Endothelial cell (in vitro differentiated cells): Measurements from ENCODE around the gene CMSS1. TPM values are rescaled to one million over a fixed set of nuclear protein-coding genes. Genes with fewer than 3 reads are reported as not detected.

Experiments
- DNase-seq: peaks from one replicate; pipeline ENCODE4 v3.0.0; 2021; ENCODE audit warnings: low spot score
- H3K27ac Mint-ChIP-seq: one replicate; pipeline ENCODE4 v1.8.0; 2021; ENCODE audit warnings: mixed read lengths, inconsistent platforms; ENCODE audit not compliant: unreplicated experiment
- H3K27me3 Mint-ChIP-seq: one replicate; pipeline ENCODE4 v1.8.0; 2021; ENCODE audit warnings: mild to moderate bottlenecking, moderate library complexity, mixed read lengths, inconsistent platforms; ENCODE audit not compliant: unreplicated experiment
- H3K36me3 Mint-ChIP-seq: one replicate; pipeline ENCODE4 v1.8.0; 2021; ENCODE audit warnings: mild to moderate bottlenecking, low read depth, mixed read lengths, inconsistent platforms; ENCODE audit not compliant: unreplicated experiment
- H3K4me1 Mint-ChIP-seq: one replicate; pipeline ENCODE4 v1.8.0; 2021; ENCODE audit warnings: mild to moderate bottlenecking, mixed read lengths, inconsistent platforms; ENCODE audit not compliant: unreplicated experiment
- H3K4me3 Mint-ChIP-seq: one replicate; pipeline ENCODE4 v1.8.0; 2021; ENCODE audit warnings: mild to moderate bottlenecking, mixed read lengths, inconsistent platforms; ENCODE audit not compliant: unreplicated experiment
- H3K9me3 Mint-ChIP-seq: one replicate; pipeline ENCODE4 v1.8.0; 2021; ENCODE audit warnings: mixed read lengths, inconsistent platforms; ENCODE audit not compliant: unreplicated experiment
- total RNA-seq: library from RNA; stranded (reverse); fragmentation: NEBNext Ultra II Directional; extraction: Animal tissue kit (Norgen Biotek cat#: 25700); gene quantifications from one replicate; pipeline ENCODE4 v1.2.1, GENCODE V29; 2021; ENCODE audit not compliant: unreplicated experiment
- TF ChIP-seq, protein P1 (sequence below): fragments of 200-600 bp; sonication (generic); IDR thresholded peaks from one replicate; pipeline ENCODE4 v1.5.0; 2021; ENCODE audit warnings: antibody characterized with exemption; ENCODE audit not compliant: unreplicated experiment

Gene CMSS1
- total RNA-seq, 1 donor from 2014 or later: 25.8 TPM

DNA sequence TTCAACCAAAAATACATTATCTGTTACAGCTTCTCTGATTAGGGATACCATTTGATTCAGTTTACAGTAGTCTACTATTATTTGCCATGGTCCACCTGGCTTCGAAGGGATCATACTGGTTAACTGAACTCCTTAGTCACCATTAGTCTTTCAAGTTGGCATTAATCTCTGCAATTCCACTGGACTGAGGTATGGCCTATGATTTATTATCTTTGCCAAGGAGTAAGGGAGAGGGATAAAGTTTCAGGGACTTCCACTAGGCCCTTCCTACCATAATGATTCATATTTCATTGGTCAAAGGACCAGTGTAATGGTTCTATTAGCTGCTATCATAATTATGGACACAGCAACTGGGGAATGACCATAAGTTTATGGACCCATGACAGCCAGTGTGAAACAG lies 7.3 kb upstream of the CMSS1 start:
- Mint-ChIP-seq H3K9me3 (peaks cover 6% of the 10 kb centered on the region), H3K27ac (no peak overlapping the region), H3K4me1 (peaks cover 2% of the 10 kb centered on the region), H3K4me3 (no peak overlapping the region), H3K36me3 (peaks cover 6% of the 10 kb centered on the region), H3K27me3 (peaks cover 6% of the 10 kb centered on the region)
- no peak for DNase-seq
- TF ChIP-seq, protein P1, sequence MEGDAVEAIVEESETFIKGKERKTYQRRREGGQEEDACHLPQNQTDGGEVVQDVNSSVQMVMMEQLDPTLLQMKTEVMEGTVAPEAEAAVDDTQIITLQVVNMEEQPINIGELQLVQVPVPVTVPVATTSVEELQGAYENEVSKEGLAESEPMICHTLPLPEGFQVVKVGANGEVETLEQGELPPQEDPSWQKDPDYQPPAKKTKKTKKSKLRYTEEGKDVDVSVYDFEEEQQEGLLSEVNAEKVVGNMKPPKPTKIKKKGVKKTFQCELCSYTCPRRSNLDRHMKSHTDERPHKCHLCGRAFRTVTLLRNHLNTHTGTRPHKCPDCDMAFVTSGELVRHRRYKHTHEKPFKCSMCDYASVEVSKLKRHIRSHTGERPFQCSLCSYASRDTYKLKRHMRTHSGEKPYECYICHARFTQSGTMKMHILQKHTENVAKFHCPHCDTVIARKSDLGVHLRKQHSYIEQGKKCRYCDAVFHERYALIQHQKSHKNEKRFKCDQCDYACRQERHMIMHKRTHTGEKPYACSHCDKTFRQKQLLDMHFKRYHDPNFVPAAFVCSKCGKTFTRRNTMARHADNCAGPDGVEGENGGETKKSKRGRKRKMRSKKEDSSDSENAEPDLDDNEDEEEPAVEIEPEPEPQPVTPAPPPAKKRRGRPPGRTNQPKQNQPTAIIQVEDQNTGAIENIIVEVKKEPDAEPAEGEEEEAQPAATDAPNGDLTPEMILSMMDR: no peak

DNA sequence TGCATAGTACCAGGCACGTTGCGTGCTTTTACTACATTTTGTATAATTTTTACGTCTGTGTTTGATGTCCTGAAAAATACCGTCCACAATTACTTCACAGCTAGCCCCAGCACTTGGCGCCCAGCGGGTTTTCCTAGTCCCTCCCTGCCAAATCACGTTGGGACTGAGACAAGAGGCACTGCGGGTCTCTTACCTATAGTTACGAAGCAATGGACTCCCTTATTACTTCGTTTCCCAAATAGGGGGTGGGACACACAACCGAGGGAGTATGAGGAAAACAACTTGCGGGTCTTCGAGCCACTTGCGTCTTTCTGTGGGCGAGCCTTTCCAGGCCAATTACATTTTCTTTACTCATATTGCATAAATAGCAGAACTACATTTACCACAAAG lies 620 bp upstream of the CMSS1 start:
- Mint-ChIP-seq H3K27me3 (peaks cover 5% of the 10 kb centered on the region), H3K4me1 (peaks cover 13% of the 10 kb centered on the region), H3K4me3 (peak overlapping the region; percentile 98), H3K36me3 (no peaks in the 10 kb centered on the region), H3K9me3 (no peaks in the 10 kb centered on the region), H3K27ac (peak overlapping the region; percentile 99)
- peak; percentile 7 for DNase-seq
- TF ChIP-seq, protein P1: no peak

- Mint-ChIP-seq H3K9me3 (no peaks in the 10 kb centered on the region), H3K27ac (no peak overlapping the region), H3K36me3 (no peaks in the 10 kb centered on the region), H3K27me3 (peaks cover 5% of the 10 kb centered on the region), H3K4me1 (peaks cover 13% of the 10 kb centered on the region), H3K4me3 (peak overlapping the region; percentile 98)
- TF ChIP-seq, protein P1: no peak
- DNase-seq: no peak
Measured at GRCh38 chr3:99818818-99819217, 1.2 kb downstream of the CMSS1 start.

DNA sequence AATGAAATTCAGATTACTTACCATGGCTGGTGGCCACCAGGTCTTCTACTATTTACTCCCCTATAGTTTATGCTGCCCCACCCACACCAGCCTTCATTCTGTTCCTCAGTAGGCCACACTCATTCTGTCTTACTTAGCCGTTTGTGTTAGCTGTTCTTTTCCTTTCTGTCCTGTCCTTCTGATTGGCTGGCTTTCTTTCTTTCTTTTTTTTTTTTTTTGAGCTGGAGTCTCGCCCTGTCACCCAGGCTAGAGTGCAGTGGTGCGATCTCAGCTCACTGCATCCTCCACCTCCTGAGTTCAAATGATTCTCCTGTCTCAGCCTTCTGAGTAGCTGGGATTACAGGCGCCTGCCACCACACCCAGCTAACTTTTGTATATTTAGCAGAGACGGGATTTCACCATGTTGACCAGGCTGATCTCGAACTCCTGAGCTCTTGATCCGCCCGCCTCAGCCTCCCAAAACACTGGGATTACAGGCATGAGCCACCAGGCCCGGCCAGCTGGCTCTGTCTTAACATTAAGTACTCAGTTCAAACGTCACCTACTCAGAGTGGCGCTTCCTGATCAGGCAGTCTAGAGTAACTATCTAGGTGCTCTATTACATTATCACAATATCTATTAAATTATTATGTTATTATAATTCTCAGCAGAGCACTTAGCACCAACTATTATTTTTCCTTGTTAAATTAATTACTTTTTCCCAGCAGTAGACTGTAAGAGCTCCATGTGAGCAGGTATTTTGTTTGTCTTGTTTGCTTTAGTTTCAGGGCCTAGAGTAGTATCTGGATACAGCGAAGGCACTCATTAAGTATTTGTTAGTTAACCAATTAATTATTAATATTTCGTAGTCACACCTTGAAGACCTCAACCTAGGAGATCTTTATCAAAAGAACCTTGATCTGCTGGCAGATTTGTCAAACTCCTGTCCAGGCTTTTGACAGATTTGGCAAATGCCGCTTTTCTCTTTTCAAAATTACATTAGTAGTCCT lies 6.4 kb downstream of the CMSS1 start:
- peaks cover 3% of the 10 kb centered on the region for H3K27me3 Mint-ChIP-seq
- DNase-seq: no peak
- TF ChIP-seq, protein P1: no peak
- H3K4me3 Mint-ChIP-seq: no peak overlapping the region
- no peaks in the 10 kb centered on the region for H3K36me3 Mint-ChIP-seq
- peaks cover 5% of the 10 kb centered on the region for H3K4me1 Mint-ChIP-seq
- no peak overlapping the region for H3K27ac Mint-ChIP-seq
- H3K9me3 Mint-ChIP-seq: no peaks in the 10 kb centered on the region
